KOPT-K1 (cell line): ENCODE measurements around the gene LRFN2.

Source experiments
- H3K27ac ChIP-seq: fragments of 200-600 bp; sonication (generic); 2 replicates; pipeline ENCODE4 v1.5.1; 2016; ENCODE audit warnings: antibody characterized with exemption, mild to moderate bottlenecking, low read depth, low read length; ENCODE audit not compliant: poor library complexity, severe bottlenecking
- H3K36me3 ChIP-seq: fragments of 200-600 bp; sonication (generic); 2 replicates; pipeline ENCODE4 v1.5.1; 2017; ENCODE audit warnings: antibody characterized with exemption, mild to moderate bottlenecking, low read length, moderate library complexity; ENCODE audit not compliant: insufficient read depth
- H3K9me3 ChIP-seq: fragments of 200-600 bp; sonication (generic); 2 replicates; pipeline ENCODE4 v1.5.1; 2017; ENCODE audit warnings: antibody characterized with exemption, low read length, mild to moderate bottlenecking; ENCODE audit not compliant: insufficient read depth, poor library complexity, severe bottlenecking

Gene LRFN2

GRCh38 chr6:40606526-40606925 is 19.4 kb upstream of the LRFN2 start:
- no peaks in the 10 kb centered on the region for H3K36me3 ChIP-seq
- no peak overlapping the region for H3K27ac ChIP-seq
- no peaks in the 10 kb centered on the region for H3K9me3 ChIP-seq

DNA sequence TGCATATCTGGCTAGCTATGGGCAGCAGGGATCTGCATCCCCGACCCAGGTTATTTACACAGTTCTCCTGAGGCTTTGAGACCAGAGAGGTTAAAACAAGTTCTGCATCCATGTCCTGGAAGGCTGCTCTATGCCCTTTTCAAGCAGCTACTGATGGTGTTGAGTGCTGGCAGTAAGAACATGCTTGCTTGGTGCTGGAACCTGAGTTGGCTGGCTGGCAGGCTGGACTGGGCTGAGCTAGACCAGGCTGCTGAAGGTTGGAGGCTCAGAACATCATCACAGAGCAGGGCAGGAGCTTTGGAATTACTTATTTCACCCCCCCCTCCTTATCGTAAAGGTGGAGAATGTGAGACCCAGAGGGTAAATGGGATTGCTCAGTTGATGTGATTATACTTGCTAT is 16.9 kb upstream of the LRFN2 start:
- Histone ChIP-seq H3K9me3 (no peaks in the 10 kb centered on the region), H3K36me3 (no peaks in the 10 kb centered on the region), H3K27ac (no peak overlapping the region)

DNA sequence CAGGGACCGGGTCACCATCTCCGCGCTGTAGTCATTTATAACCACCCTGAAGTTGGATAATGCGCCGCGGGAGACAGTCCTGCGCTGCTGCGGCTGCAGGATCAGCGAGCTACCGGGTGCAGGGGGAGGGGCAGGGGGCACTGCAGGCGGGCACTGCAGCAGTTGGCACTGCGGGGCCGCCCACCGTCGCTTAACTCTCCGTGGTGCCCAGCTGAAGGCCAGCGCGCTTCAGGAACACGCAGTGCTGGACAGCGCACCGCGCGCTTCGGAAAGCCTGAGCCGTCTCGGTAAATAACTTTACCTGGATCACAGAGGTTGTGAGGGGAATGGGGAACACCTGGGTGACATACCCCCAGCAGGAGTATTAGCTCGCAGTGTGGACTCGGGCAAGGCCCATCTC is 12.4 kb upstream of the LRFN2 start:
- H3K9me3 ChIP-seq: no peaks in the 10 kb centered on the region
- no peaks in the 10 kb centered on the region for H3K36me3 ChIP-seq
- no peak overlapping the region for H3K27ac ChIP-seq

DNA sequence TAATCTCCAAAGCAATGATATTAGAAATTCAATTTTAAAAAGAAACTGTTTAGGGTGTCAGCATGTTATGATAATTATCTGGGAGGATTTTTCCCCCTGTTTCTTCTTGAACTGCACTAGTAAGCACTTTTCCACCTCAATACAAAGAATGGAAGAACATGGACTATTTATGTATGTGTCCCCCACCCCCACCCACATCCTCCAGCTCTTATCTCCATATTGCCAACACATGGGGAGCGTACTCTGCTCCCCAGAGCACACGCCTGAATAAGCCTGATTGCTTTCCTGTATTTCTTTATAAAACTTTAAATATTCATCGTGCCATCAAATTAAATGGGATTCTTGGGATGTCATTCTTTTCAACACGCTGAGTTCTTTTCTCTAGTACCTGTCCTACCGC is 11.4 kb upstream of the LRFN2 start:
- H3K27ac ChIP-seq: no peak overlapping the region
- H3K36me3 ChIP-seq: no peaks in the 10 kb centered on the region
- H3K9me3 ChIP-seq: no peaks in the 10 kb centered on the region

DNA sequence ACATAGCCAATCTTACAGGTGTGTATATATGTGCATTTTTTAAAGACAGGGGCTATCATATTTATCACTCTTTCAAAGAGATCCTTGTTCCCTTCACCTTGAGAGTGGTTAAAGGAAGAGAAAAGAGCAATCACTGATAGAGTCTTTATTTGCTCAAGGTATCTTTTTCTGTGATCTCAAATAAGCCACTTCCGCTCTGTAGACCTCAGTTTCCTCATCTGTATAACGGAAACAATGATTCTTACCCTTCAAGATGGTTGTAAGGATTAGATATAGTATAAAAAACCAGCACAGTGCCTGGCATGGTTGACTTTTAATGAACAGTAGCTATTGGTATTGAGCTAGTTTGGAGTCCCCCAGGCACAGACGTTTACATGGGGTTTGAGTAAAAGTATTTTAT is 10.1 kb upstream of the LRFN2 start:
- Histone ChIP-seq H3K36me3 (no peaks in the 10 kb centered on the region), H3K9me3 (no peaks in the 10 kb centered on the region), H3K27ac (no peak overlapping the region)

DNA sequence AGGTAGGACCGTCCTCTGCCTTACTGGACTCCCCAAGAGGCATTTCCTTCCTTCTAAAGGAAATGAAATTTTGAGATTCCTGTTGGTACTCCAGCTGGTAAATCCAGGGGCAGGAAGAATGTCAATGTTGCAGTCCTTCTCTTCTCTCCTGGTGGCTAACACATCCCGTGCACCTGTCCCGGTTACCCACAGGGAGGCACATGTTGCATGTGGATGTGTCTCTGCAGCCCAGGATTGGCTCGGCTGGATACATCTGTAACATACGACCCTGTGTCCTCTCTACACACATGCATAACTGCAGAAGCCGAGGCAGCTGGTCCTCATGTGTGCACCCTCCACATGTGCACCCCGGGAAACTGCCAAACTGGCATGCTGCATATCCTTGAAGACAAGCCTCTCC is 1.3 kb upstream of the LRFN2 start:
- Histone ChIP-seq H3K9me3 (no peaks in the 10 kb centered on the region), H3K27ac (no peak overlapping the region), H3K36me3 (no peaks in the 10 kb centered on the region)

GRCh38 chr6:40588070-40588384 is 863 bp upstream of the LRFN2 start:
- no peaks in the 10 kb centered on the region for H3K36me3 ChIP-seq
- no peak overlapping the region for H3K27ac ChIP-seq
- no peaks in the 10 kb centered on the region for H3K9me3 ChIP-seq

- H3K27ac ChIP-seq: no peak overlapping the region
Observed at GRCh38 chr6:40586369-40587201, 579 bp downstream of the LRFN2 start.

DNA sequence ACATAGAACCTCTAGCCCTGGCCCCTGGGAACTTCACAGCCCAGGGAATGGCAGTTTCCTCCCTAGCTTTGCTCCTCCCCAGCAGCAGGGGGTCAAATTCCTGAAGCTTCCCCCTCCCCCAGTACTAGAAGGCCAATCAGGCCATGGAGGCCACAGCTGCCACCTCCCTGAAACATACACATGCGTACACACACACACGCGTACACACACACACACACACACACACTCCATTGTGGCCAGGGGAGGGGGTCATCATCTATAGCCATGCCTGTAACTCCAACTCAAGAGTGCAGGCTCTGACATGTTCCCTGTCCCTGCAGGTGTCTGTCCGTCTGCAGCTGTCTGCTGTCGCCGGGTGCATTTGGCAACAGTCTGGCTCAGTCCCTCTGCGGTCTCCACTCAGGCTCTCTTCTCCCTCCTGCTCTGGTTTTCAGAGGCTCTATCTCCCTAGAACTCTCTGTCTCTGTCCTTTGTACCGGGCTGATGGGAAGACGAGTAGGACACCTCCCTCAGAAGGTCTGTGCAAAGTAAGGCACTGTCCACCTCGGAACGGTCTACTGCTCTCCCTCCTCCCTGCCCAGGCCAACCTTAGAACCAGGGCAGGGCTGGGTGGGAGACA is 1.4 kb downstream of the LRFN2 start:
- Histone ChIP-seq H3K36me3 (no peaks in the 10 kb centered on the region), H3K27ac (no peak overlapping the region), H3K9me3 (no peaks in the 10 kb centered on the region)

More at GRCh38 chr6:40586369-40587201, 579 bp downstream of the LRFN2 start:
- Histone ChIP-seq H3K36me3 (no peaks in the 10 kb centered on the region), H3K9me3 (no peaks in the 10 kb centered on the region)

GRCh38 chr6:40585223-40585622 is 1.9 kb downstream of the LRFN2 start:
- no peak overlapping the region for H3K27ac ChIP-seq
- H3K36me3 ChIP-seq: no peaks in the 10 kb centered on the region
- no peaks in the 10 kb centered on the region for H3K9me3 ChIP-seq

DNA sequence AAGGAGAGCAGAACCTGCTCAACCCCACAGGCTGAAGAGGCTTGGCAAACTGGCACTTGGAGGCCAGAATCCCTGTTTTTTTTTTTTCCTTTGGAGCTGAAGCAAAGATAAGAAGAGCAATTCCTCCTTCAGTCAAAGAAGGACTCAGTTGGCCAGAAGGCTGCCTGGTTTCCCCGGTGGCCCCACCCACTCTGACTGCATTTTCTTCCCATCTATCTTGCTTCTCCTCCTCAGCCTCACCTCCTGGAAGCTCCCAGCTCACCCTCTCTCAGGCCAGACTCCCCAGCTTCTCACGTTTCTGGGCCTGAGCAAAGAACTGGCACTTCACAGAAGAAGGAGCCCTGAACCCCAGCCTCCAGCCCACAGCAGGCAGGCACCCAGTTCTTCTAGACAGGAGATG is 2.4 kb downstream of the LRFN2 start:
- Histone ChIP-seq H3K9me3 (no peaks in the 10 kb centered on the region), H3K27ac (no peak overlapping the region), H3K36me3 (no peaks in the 10 kb centered on the region)

DNA sequence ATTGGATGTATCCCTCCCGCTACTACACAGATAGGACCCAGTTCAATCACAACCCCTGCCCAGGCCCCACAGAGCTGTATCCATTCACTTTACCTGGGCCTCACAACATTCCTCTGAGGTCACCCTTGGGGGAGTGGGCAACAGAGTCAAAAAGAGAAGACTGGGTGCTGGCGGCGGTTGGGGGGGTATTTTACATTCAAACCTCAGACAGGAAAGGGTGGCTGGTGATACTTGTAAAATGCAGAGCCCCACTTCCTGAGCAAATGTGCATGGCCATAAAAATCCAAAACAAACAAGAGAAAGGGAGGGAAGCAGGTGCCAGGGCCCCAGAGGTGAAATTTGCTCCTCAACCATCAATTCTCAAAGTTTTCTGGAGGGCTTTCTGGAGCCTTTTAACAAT is 3.5 kb downstream of the LRFN2 start:
- Histone ChIP-seq H3K27ac (no peak overlapping the region), H3K36me3 (no peaks in the 10 kb centered on the region), H3K9me3 (no peaks in the 10 kb centered on the region)

GRCh38 chr6:40582892-40583291 is 4.3 kb downstream of the LRFN2 start:
- no peaks in the 10 kb centered on the region for H3K36me3 ChIP-seq
- no peak overlapping the region for H3K27ac ChIP-seq
- no peaks in the 10 kb centered on the region for H3K9me3 ChIP-seq

DNA sequence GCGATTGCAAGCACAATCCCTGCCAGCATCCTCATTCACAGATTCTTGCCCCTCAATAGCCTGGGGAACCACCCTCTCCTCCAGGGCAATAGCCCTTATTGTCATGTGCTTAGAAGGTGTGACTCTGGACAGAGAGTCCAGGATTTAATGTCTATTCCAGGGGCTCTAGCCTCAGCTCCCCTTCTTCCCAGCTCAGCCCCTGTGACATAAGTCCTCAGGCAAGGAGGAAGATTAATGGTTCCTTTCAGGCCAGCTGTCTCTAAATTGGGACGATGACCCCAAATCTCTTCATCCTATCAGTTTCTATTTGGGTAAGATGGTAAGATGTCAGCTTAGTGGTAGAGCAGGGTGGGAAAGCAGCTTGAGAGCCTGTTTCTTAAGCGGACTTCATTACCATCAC is 8.1 kb downstream of the LRFN2 start:
- Histone ChIP-seq H3K27ac (no peak overlapping the region), H3K36me3 (no peaks in the 10 kb centered on the region), H3K9me3 (no peaks in the 10 kb centered on the region)

- Histone ChIP-seq H3K27ac (no peak overlapping the region), H3K36me3 (no peaks in the 10 kb centered on the region), H3K9me3 (no peaks in the 10 kb centered on the region)
Observed at GRCh38 chr6:40577672-40578071, 9.5 kb downstream of the LRFN2 start.

GRCh38 chr6:40573221-40573620 is 13.9 kb downstream of the LRFN2 start:
- H3K27ac ChIP-seq: no peak overlapping the region
- no peaks in the 10 kb centered on the region for H3K36me3 ChIP-seq
- no peaks in the 10 kb centered on the region for H3K9me3 ChIP-seq
